PFSK-1 (cell line): ENCODE data around the gene GLT8D2.

Experiments
- FOXP2 ChIP-seq: optimal IDR thresholded peaks from 2 replicates; pipeline ENCODE3; 2011; ENCODE audit warnings: borderline replicate concordance, control low read depth, inconsistent platforms; ENCODE audit not compliant: insufficient read depth; ENCODE audit errors: extremely low read length, extremely low read depth
- POLR2AphosphoS5 ChIP-seq: IDR thresholded peaks from 2 replicates; pipeline ENCODE4 v1.6.1; 2012; ENCODE audit warnings: low read depth, mild to moderate bottlenecking, control low read depth, low read length, moderate library complexity
- SIN3A ChIP-seq: IDR thresholded peaks from 2 replicates; pipeline ENCODE4 v1.6.1; 2012; ENCODE audit warnings: mild to moderate bottlenecking, low read length, moderate library complexity, borderline replicate concordance; ENCODE audit not compliant: insufficient read depth
- TAF1 ChIP-seq: IDR thresholded peaks from 2 replicates; pipeline ENCODE4 v1.6.1; 2012; ENCODE audit warnings: low read length, control low read depth, borderline replicate concordance; ENCODE audit not compliant: insufficient read depth
- TF ChIP-seq, protein P1 (sequence below), 2 experiments: IDR thresholded peaks; 2 replicates each; pipeline versions ENCODE4 v1.6.1 to v1.8.0; 2011 to 2012; ENCODE audit warnings: low read depth in 2 of 2, low read length in 2 of 2, control low read depth in 1 of 2, inconsistent platforms in 1 of 2, mild to moderate bottlenecking in 1 of 2, moderate library complexity in 1 of 2; ENCODE audit not compliant: insufficient read depth in 1 of 2

GLT8D2 gene

DNA sequence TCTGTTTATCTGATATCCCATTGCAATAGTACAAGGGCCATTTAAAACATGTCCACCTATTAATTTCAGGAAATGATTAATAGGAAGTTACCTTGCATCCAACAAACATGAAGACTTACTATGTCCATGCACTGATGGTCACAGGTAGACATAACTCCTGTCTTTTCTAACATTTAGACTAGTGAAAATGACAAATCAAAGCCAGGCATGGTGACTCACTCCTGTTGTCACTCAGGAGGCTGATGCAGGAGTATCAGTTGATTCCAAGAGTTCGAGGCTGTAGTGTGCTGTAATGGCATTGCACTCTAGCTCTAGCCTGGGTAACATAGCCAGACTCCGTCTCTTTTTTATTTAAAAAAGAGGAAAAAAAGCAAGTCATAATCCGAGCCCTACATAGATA lies 105.0 kb downstream of the GLT8D2 start:
- TF ChIP-seq SIN3A (no peak), FOXP2 (no peak), TAF1 (no peak), POLR2AphosphoS5 (no peak)
- TF ChIP-seq, protein P1, sequence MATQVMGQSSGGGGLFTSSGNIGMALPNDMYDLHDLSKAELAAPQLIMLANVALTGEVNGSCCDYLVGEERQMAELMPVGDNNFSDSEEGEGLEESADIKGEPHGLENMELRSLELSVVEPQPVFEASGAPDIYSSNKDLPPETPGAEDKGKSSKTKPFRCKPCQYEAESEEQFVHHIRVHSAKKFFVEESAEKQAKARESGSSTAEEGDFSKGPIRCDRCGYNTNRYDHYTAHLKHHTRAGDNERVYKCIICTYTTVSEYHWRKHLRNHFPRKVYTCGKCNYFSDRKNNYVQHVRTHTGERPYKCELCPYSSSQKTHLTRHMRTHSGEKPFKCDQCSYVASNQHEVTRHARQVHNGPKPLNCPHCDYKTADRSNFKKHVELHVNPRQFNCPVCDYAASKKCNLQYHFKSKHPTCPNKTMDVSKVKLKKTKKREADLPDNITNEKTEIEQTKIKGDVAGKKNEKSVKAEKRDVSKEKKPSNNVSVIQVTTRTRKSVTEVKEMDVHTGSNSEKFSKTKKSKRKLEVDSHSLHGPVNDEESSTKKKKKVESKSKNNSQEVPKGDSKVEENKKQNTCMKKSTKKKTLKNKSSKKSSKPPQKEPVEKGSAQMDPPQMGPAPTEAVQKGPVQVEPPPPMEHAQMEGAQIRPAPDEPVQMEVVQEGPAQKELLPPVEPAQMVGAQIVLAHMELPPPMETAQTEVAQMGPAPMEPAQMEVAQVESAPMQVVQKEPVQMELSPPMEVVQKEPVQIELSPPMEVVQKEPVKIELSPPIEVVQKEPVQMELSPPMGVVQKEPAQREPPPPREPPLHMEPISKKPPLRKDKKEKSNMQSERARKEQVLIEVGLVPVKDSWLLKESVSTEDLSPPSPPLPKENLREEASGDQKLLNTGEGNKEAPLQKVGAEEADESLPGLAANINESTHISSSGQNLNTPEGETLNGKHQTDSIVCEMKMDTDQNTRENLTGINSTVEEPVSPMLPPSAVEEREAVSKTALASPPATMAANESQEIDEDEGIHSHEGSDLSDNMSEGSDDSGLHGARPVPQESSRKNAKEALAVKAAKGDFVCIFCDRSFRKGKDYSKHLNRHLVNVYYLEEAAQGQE (IDR thresholded peaks at IDR 0.05; ENCODE audit: insufficient read depth in 1 of 2, low read depth in 2 of 2, low read length in 2 of 2) = no peak
